ENCODE measurements around the gene IFI6.

- TF ChIP-seq POLR2A (IDR thresholded peaks at IDR 0.05) (no peak), EP300 (IDR thresholded peaks at IDR 0.05) (no peak)
- TF ChIP-seq, protein P1, sequence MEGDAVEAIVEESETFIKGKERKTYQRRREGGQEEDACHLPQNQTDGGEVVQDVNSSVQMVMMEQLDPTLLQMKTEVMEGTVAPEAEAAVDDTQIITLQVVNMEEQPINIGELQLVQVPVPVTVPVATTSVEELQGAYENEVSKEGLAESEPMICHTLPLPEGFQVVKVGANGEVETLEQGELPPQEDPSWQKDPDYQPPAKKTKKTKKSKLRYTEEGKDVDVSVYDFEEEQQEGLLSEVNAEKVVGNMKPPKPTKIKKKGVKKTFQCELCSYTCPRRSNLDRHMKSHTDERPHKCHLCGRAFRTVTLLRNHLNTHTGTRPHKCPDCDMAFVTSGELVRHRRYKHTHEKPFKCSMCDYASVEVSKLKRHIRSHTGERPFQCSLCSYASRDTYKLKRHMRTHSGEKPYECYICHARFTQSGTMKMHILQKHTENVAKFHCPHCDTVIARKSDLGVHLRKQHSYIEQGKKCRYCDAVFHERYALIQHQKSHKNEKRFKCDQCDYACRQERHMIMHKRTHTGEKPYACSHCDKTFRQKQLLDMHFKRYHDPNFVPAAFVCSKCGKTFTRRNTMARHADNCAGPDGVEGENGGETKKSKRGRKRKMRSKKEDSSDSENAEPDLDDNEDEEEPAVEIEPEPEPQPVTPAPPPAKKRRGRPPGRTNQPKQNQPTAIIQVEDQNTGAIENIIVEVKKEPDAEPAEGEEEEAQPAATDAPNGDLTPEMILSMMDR (IDR thresholded peaks at IDR 0.05) = no peak
Measured at GRCh38 chr1:27669876-27670275, 2.1 kb downstream of the IFI6 start.
